K562 (cell line): ENCODE measurements around the gene LCN12. TPM values are rescaled to one million over a fixed set of nuclear protein-coding genes. Genes with fewer than 3 reads are reported as not detected.
A peak's percentile ranks its signal among the peaks of the same experiment; 100 is the strongest.

Experiments used
- ARID2 ChIP-seq: fragments of 450-650 bp; IDR thresholded peaks from 2 replicates; pipeline ENCODE4 v1.6.1; 2017; ENCODE audit warnings: antibody characterized with exemption, mild to moderate bottlenecking
- ATF6 ChIP-seq: sonication (generic); formaldehyde crosslinking; IDR thresholded peaks from 2 replicates; pipeline ENCODE4 v1.4.0; 2020; ENCODE audit warnings: mild to moderate bottlenecking, missing genetic modification reagents
- FOXK1 ChIP-seq: sonication (generic); formaldehyde crosslinking; IDR thresholded peaks from 2 replicates; pipeline ENCODE4 v1.8.0; 2022; ENCODE audit warnings: missing genetic modification reagents, mild to moderate bottlenecking, borderline replicate concordance
- KAT7 ChIP-seq: sonication (generic); formaldehyde crosslinking; IDR thresholded peaks from 2 replicates; pipeline ENCODE4 v1.8.0; 2022; ENCODE audit warnings: missing genetic modification reagents, mild to moderate bottlenecking, borderline replicate concordance
- SRSF1 ChIP-seq: fragments of 200-400 bp; formaldehyde crosslinking; IDR thresholded peaks from 2 replicates; pipeline ENCODE4 v1.6.1; 2017; ENCODE audit warnings: mild to moderate bottlenecking, low read depth, low read length, moderate library complexity
- TBL1XR1 ChIP-seq, 2 experiments: IDR thresholded peaks; 2 replicates each; pipeline ENCODE4 v1.6.1; 2012; ENCODE audit warnings: improper control_type of control experiment in 2 of 2, low read length in 2 of 2, mild to moderate bottlenecking in 1 of 2
- UBTF ChIP-seq, 2 experiments: IDR thresholded peaks; 2 replicates each; pipeline ENCODE4 v1.6.1; 2012; ENCODE audit warnings: improper control_type of control experiment in 2 of 2, low read depth in 2 of 2, low read length in 2 of 2, borderline replicate concordance in 1 of 2
- ZBTB40 ChIP-seq, 2 experiments: fragments of 450-650 bp in 1 of 2; sonication (generic) in 1 of 2; formaldehyde crosslinking in 1 of 2; IDR thresholded peaks; 2 replicates each; pipeline versions ENCODE4 v1.7.1 to v1.9.0; 2016 to 2022; ENCODE audit warnings: inconsistent platforms in 1 of 2, mild to moderate bottlenecking in 1 of 2, missing genetic modification reagents in 1 of 2
- ZKSCAN8 ChIP-seq: fragments of 200-800 bp; sonication (Bioruptor generic); IDR thresholded peaks from 2 replicates; pipeline ENCODE4 v1.6.1; 2016; ENCODE audit warnings: missing genetic modification characterization, missing compliant biosample characterization
- ZNF165 ChIP-seq: fragments of 250-450 bp; sonication (Bioruptor Pico); IDR thresholded peaks from 2 replicates; pipeline ENCODE4 v1.4.0; 2020; ENCODE audit warnings: borderline replicate concordance
- ZNF316 ChIP-seq: fragments of 450-650 bp; IDR thresholded peaks from 2 replicates; pipeline ENCODE4 v1.6.1; 2016
- ZNF431 ChIP-seq: sonication (generic); formaldehyde crosslinking; IDR thresholded peaks from 2 replicates; pipeline ENCODE4 v1.8.0; 2022; ENCODE audit warnings: mild to moderate bottlenecking, missing genetic modification reagents
- ZNF583 ChIP-seq: fragments of 250-450 bp; sonication (Bioruptor Pico); IDR thresholded peaks from 2 replicates; pipeline ENCODE4 v1.4.0; 2020
- polyA plus RNA-seq, 8 experiments: library from polyadenylated mRNA; depleted of rRNA in 4 of 8; stranded (reverse) in 5 of 8; unstranded in 3 of 8; fragments of >200 nt; fragmentation: Nextera tagmentation in 2 of 8; fragmentation: Illumina TruSeq in 1 of 8; extraction: Ambion mirVana in 2 of 8; extraction: Trizol in 1 of 8; gene quantifications; 2 replicates each; pipeline versions ENCODE4 v1.2.1 to v1.2.3, GENCODE V29; 2011 to 2014; ENCODE audit warnings: inconsistent platforms in 1 of 8, missing spikeins in 1 of 8
- total RNA-seq, 7 experiments: library from RNA; depleted of rRNA in 6 of 7; stranded (reverse); fragments of >200 nt in 6 of 7; fragmentation: Illumina TruSeq in 2 of 7; extraction: Trizol in 2 of 7; gene quantifications; 2 replicates each; pipeline versions ENCODE4 v1.2.1 to v1.2.3, GENCODE V29; 2011 to 2021; ENCODE audit warnings: low replicate concordance in 1 of 7

LCN12 gene
- total and polyA plus RNA-seq, 9 of the 15 experiments (the other 6 are each of a cell fraction or from before 2014, with no cell fraction given): 0.05 TPM; not detected in 8

- TF ChIP-seq UBTF (IDR thresholded peaks at IDR 0.05; ENCODE audit: borderline replicate concordance in 1 of 2, low read depth in 2 of 2, low read length in 2 of 2) (peak in 1 of 2 experiments; percentile 27; a peak in 2 of 4 replicates), ARID2 (no peak), KAT7 (CRISPR knock-in tag) (no peak; the same call in 1 of the 2 replicates), ZBTB40 (IDR thresholded peaks at IDR 0.05) (peak; percentile 44; the same call in 1 of the 2 replicates), ZBTB40 (CRISPR knock-in tag; IDR thresholded peaks at IDR 0.05) (no peak), ATF6 (CRISPR knock-in tag) (no peak), ZNF431 (0 out of 2 replicates have a peak, but pooled peaks have one; percentile 36), ZNF316 (no peak), ZKSCAN8 (CRISPR knock-in tag) (no peak), TBL1XR1 (IDR thresholded peaks at IDR 0.05; ENCODE audit: low read length in 2 of 2) (peak in 1 of 2 experiments; percentile 55; a peak in 1 of 4 replicates), ZNF583 (CRISPR knock-in tag) (no peak), ZNF165 (CRISPR knock-in tag) (peak; percentile 77; the same call in 1 of the 2 replicates), FOXK1 (CRISPR knock-in tag) (0 out of 2 replicates have a peak, but pooled peaks have one; percentile 41), SRSF1 (no peak)
Measured at GRCh38 chr9:136944519-136945332, 7.3 kb upstream of the LCN12 start, which contains the start of the genes C8G and FBXW5 (continued).
